HG03575 (cell line): ENCODE measurements around the gene SLC8A2.
"Not testable (repeated sequence)": the region's sequence is repeated elsewhere in the genome, so short reads cannot be mapped to it uniquely, and the experiment has no call there.

Source experiments
- ATAC-seq: cut with Tn5 transposase; IDR thresholded peaks from one replicate; pipeline ENCODE4 v1.9.1; 2021; ENCODE audit not compliant: unreplicated experiment, insufficient number of reproducible peaks, low FRiP score; ENCODE audit errors: extremely low read depth

SLC8A2 gene

DNA sequence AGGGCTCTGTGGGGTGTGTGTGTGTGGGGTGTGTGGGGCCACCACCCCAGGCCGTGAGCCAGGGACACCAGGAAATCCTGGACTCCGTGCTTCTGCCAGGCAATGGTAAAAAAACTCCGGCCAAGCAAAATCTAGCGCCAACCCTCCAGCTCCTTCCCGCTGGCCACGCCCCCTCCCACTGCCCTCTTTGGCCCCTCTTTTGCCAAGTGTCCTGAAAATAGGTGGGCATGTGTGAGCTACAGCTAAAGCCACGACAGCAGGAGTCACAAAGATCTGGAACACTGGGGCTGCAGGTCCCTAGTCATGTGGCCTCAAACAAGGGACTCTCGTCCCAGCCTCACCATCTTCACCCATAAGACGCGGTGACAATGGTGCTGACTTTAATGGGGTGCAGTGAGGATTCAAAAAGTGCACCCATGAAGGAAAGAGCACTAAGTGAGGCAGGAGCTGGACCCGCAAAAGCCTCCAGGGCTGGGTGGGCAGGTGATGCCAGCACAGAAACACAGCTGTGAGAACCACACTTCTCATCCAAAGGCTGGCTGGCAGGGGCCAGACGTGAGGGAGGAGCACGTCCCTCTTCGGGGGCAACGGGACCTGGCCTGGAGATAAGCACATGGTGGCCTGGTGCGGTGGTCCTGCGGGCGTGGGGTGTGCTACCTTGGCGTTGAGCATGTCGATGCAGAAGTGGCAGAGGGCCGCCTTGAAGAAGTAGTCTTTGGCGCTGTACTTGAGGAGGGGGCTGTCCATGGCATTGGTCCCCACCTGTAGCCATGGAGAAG, 19.9 kb upstream of the SLC8A2 start:
- no peak for ATAC-seq

DNA sequence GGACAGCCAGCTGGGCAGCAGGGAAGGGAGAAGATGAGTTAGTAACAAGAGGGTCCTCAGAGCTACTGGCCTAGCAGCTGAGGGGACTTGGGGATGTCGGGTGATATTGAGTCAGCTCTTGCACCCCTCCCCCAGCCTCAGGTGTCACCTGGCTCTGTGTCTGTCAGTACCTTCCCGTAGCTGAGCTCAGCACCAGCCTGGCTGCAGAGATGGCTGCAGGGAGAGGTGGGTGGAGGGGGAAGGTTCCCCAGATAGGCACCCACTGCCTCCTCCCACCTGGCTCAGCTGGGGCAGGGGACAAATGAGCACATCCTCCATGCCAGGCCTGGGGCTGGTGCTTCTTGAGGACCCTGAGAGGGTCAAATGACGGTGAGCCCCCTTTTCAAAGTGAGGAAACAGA, 19.2 kb upstream of the SLC8A2 start:
- ATAC-seq = no peak

DNA sequence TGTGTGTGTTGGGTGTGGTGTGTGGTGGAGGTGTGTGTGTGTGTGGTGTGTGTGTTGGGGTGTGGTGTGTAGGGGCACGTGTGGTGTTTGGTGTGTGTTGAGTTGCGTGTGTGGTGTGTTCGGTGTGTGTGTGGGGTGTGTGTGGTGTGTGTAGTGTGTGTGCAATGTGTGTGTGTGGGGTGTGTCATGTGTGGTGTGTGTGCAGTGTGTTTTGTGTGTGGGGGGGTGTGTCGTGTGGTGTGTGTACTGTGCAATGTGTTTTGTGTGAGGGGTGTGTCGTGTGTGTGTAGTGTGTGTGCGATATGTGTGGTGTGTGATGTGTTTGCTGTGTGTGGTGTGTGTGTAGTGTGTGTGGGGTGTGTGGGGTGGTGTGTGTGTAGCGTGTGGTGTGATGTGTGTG, 18.3 kb upstream of the SLC8A2 start:
- no peak for ATAC-seq

DNA sequence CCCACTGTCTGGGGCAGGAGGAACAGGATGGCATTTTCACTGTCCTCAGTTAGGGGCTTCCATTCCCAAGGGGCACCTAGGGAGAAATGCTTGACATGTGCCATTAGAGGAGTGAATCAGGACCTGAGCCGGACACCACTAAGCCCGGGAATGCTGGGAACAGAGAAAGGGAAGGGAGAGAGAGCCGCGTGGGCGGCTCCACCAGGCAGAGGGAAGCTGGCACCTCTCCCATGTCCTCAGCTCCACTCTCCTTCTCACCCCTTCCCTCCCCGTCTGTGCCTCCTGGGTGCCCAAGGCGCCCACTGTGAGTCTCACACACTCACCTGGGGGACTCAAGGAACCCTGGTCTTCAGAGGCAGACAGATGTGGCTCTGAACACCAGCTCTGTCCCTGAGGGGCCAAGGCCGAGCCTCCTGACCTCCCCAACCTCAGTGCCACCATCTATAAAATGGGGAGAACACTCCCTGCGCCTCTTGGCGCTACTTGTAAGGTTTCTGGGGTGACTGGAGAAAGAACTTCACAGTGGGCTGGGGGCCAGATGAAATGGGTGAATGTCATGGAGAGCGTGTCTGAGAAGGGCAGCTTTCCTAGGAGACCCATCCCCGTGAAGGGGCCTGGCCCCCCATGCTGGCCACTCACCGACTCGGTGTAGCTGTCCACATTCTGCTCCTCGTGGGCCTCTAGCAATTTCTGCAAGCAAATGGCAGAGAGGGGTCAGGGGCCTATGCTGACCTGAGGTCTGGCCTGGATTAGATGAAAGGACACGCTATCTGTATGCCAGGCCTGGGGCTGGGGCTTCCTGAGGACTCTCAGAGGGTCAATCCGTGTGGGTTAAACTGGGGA, 17.6 kb upstream of the SLC8A2 start:
- ATAC-seq = no peak

DNA sequence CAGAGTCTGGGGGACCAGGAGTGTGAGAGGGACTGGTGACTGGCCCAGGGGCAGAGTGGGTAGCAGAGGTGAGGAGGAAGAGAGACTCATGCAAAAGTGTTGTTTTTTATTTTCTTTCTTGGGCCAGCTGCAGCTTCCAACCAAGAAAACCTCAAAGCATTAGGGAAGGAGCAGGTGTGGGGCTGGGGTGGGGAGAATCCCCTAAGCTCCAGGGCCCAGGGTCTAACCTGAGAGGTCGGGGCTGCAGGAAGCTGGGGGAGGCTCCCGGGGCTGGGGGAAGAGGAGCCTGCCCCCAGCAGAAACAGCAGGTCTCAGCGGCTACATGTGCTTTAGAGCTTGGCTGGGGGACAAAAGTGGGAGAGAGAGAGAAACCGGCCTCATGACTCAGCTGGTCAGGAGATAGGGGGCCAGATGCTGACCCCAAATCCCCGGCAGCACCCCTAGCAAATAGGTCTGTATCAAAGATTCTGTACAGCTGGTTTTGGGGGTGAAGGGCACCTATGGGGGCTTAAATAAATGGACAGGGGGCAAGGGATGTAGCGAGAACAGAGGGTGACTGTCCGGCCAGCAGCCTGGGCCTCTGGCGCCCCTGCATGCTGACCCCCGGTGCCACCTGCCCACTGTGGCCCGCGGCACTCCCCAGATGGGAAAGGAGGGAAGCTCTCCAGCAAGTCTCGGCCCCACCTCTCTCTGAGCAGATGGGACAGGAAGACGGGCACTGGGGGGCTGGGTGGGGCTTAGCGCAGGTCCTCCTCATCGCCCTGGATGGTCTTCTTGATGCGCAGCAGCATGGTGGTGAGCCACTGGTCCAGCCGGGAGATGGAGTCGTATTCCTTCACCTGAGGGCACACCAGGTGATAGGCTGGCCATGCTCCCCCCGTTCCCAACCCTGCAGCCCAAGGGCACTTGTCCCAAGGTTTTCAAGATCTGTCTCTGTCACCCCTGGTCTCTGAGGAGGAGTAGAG, 16.1 kb upstream of the SLC8A2 start:
- no peak for ATAC-seq

DNA sequence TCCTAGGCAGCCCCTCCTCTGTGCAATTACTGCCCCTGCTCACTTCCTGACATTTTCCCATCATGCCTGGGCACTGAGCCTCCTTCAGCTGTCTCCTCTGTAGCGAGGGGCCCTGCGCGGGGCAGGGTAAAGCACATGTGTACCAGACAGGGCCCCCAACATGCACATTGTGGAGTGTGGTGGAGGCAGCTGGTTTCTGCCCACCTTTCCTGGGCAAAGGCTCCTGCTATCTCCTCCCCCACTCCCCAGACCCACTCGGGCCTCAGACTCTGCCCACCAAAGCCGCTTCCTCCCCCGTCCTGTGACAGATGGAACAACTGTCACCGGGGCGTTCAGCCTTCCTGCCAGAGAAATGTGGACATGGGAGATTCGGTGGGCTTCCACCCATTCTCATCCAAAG, 15.2 kb upstream of the SLC8A2 start:
- ATAC-seq = no peak

DNA sequence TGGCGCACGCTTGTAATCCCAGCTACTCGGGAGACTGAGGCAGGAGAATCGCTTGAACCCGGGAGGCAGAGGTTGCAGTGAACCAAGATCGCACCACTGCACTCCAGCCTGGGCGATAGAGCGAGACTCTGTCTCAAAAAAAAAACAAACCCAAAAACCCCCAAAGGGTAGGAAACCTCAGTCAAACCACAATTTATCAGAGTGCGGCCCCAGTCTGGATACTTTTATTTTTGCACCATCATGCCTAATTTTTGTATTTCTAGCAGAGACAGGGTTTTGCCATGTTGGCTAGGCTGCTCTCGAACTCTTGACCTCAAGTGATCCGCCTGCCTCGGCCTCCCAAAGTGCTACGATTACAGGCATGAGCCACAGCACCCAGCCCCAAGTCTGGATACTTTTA, 14.5 kb upstream of the SLC8A2 start:
- ATAC-seq = not testable (repeated sequence)

DNA sequence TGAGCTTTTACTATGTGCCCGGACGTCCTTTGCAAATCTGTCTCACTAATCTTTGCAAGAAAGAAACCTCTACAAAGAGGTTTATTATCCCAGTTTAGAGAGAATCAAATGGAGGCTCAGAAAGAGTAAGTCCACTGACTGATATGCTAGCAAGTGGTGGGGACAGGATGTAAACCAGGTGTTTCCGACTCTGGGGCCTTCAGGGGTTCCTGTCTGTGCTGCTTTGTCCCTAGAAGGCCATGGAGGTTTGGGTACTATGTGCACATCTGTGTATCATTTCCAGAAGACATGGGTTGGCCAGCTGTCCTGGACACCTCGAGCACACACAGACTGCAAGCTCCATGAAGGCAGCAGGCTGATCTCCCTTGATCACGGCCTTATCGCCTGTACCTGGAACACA, 13.5 kb upstream of the SLC8A2 start:
- no peak for ATAC-seq

DNA sequence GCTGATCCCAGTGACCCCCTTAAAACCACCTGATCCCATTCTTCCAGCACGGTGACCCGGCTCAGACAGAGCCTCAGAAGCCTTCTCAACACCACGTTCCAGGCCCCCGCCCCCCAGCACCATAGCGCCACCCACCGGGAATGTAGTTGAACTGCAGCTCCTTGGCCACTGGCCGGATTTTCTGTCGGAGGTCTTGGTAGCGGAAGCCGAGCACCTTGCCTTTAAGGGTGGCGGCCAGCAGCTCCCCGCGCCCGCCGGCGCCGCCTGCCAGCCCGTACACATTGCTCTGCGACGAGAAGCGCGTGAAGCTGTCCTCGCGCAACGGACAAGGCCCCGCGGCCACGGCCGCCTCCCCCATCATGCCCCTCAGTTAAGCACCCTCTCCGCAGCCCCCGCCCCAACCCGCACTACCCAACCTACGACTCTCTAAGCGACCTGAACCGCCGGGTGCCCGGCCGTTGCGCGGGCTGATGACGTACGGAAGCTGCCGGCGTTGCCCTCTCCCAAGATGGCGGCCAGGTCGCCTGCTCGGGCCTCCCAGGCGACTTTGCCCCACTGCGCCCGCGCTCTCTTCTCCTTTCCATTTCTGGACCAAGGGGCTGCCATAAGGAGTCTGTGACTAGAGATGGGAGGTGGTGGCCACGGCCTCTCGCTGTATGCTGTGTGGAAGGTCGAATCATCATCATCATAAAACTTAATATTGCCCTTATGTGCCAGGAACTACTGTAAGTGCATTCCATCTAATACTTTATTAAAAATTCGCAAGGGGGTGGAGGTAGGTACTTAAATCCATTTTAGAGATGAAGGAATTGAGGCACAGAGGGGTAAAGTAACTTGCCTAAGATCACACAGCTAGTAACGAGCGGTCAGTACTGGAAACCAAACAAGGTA, 12.4 kb upstream of the SLC8A2 start, which contains the start of gene KPTN:
TSS of gene KPTN (minus strand) at position 420 of the 891 bp plus-strand sequence. CDS start at position 361, 59 bp downstream.
- ATAC-seq = no peak

DNA sequence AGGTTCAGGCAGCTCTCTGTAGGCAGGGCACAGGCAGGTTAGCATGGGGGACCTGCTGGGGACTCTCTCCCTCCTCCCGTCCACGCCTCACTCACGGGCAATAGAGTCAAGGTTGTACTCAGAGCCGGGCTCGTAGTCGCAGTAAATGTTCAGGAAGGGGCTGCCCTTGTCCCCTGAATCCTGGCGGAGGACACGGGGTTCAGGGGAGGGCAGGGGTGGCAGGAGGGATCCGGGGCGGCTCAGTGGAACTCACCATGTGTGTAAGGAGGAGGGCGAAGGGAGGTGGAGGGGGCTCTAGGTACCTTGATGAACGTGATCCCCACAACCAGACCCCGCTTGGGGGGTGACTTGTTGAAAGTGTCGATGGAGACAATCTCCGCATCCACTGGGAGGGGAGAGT, 11.5 kb upstream of the SLC8A2 start:
- no peak for ATAC-seq

DNA sequence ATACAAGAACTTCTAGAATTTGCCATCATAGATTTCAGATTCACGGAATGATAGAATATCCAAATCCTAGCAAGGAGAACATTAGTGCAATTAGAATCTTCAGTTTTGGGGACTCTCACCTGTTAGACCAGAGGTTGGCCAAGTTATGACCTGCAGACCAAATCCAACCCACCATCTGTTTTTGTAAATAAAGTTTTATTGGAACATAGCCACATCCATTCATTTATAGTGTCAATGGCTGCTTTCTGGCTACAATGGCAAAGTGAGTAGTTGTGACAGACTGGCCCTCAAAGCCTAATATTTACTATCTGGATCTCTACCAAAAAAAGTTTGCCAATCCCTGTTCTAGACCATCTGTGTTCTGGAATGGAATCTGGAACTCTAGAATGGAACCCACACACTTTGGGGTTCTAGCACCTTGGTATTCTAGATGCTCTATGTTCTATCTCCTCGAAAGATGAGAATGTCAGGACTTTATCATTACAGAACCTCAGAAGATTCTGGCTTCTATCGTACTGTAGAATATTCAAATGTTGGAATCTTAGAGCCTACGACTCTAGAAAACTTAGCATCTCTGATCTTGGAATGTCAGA, 9.9 kb upstream of the SLC8A2 start:
- ATAC-seq = no peak

DNA sequence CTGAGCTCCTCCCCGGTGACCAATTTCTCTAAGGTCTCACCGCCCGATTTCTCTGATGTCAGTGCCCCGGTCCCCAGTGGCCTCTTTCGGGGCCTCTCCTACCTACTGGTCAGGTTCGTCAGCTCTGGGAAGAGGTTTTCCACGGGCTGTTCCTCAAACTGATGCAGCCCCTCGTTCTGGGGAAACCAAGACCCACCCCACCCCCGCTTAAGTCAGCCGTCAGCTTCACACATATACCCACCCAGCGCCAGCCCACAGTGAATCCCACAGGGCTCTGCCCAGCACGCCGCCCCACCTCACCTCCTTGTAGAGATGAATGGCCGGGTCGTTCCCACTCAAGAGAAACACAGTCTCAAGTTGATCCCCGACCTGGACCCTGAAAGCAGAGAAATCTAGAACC, 9.0 kb upstream of the SLC8A2 start:
- no peak for ATAC-seq

DNA sequence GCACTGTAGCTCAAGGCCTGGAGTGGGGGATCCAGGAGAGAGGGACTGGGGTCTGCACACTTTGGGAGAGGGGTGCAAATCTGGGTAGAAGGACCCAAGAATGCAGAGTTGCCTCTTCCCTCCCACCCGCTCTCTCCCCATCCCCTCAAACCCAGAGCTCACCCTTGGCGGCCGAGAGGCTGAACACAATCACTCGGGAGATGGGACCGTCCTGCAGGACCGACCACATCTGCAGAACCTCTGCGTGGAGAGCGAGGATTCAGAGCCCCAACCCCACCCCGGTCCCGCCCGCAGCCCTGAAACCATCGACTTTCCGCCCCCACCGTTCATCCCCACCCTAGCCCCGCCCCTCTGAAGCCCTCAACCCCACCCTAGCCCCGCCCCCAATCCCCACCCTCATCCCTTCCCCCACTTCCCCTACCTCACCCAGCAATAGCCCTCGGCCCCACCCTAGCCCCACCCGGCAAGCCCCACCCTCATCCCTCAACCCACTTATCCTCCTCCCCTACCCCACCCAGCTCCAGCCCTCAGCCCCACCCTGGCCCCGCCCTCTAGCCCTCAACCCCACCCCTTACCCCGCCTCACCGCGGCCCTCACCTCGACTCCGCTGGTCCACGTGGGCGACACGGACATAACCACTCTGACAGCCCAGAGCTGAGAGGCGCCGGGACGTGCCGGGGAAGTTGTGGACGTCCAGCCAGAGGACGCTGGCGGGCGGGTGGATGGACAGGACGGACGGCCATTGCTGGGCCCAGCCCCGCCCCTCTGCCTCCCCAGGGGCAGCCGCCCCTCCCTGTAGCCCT, 8.2 kb upstream of the SLC8A2 start:
- no peak for ATAC-seq

DNA sequence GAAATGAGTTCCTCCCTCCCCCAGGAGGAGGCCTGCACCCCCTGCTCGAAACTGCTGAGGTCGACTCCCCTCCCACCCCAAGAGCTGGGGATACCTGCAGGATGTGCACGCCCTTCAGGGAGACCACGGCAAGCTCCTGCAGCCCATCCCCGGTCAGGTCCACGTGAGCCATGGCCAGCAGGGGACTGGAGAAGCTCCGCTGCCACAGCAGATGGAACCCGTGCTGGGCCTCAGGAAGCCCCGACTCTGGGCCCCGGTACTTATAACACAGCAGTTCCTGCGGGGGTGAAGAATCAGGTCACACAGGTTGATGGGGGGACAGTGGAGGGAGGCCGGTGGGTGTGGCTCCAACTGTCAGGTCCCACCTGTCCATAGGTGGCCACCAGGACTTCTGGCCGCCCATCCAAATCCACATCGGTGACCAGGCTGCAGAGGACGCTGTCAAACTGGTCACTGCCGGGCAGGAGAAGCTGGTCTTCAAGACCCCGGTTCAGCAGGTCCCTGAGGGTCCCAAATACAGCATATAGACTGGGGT, 4.8 kb upstream of the SLC8A2 start:
- no peak for ATAC-seq

DNA sequence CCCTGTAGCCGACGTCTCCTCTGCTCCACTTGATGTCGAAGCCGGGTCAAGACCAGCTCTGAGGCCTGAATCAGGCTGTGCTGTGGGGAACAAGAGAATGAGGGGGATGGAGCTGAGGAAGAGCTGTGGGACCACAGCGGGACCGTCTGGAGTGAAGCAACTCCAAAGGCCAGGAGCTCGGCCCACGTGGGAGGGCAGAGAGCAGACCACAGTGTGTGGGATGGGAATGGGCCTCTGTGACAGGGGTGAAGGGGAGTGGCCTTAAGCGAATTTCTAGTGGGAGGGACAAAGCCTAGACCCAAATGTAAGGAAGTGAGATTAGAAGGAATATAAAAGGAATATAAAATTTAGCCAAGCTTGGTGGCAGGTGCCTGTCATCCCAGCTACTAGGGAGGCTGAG, 3.8 kb upstream of the SLC8A2 start:
- ATAC-seq = no peak

DNA sequence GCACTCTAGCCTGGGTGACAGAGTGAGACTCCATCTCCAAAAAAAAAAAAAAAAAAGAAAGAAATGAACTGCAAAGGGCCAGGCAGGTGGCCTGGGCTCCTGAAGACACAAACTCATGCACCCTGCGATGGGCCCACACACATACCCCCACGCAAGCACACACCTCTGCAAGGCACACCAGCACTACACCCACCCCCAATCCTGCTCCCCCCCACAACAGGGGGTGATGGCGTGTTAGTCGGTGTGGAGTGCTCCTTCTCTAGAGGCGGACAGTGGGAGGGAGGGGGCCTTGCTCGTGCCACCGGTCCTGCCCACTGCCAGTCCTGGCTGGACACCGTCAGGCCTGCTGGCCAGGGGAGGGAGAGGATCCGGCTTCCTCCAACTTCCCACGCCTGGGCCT, 1.6 kb upstream of the SLC8A2 start:
- no peak for ATAC-seq

DNA sequence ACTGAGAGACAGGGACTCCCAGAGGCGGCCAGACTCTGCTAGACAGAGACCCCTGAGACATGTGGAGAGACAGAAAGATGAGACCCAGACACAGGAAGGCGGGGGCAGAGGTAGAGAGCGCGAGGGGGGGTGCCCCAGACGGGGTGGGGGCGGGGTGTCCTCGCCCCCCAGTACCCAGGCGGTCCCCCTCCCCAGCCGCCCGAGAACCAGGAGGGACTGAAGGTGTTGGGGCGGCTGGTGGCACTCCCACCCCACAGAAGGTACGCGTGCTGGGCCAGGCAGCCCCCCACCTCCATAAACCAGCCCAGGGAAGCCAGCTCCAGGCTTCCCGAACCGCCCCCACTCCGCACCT, 336 bp downstream of the SLC8A2 start:
- ATAC-seq = no peak
